ENCODE results near the gene MYOF. TPM values are rescaled to one million over a fixed set of nuclear protein-coding genes. Genes with fewer than 3 reads are reported as not detected.
"Not testable (repeated sequence)": the region's sequence is repeated elsewhere in the genome, so short reads cannot be mapped to it uniquely, and the experiment has no call there.

Gene MYOF
- total RNA-seq, 1 donor from 2014 or later = 132 TPM

DNA sequence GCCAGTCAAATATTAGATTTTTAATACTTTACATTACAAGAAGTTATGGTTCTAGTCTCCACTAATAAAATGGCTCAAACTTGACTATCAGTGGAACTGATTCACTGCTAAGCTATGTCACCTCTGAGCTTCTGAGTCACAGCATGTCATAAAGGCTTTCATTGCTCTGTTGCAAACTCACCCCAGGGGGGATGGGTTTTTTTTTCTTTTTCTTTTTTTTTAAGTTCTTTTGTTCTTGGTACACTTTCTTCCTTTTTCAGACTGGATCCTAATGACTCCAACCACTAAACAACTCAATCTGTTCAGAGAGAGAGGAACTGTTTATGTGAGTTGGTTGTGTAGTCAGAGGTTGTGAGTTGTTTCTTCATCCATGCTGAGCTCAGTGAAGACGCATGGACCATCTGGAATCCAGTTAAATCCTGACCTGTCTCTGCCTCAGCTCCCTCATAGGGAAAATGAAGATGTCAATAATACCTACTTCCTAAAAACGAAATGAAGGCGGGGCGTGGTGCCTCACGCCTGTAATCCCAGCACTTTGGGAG is 11.0 kb downstream of the MYOF start:
- H3K9me3 ChIP-seq = no peaks in the 10 kb centered on the region
- ATAC-seq = peak; percentile 28
- intact Hi-C loops (cut with DNase I) = no loop called here
- H3K27me3 ChIP-seq = no peaks in the 10 kb centered on the region
- peak overlapping the region; percentile 58 for H3K27ac ChIP-seq
- peaks cover 73% of the 10 kb centered on the region for H3K4me1 ChIP-seq
- TF ChIP-seq, protein P1, sequence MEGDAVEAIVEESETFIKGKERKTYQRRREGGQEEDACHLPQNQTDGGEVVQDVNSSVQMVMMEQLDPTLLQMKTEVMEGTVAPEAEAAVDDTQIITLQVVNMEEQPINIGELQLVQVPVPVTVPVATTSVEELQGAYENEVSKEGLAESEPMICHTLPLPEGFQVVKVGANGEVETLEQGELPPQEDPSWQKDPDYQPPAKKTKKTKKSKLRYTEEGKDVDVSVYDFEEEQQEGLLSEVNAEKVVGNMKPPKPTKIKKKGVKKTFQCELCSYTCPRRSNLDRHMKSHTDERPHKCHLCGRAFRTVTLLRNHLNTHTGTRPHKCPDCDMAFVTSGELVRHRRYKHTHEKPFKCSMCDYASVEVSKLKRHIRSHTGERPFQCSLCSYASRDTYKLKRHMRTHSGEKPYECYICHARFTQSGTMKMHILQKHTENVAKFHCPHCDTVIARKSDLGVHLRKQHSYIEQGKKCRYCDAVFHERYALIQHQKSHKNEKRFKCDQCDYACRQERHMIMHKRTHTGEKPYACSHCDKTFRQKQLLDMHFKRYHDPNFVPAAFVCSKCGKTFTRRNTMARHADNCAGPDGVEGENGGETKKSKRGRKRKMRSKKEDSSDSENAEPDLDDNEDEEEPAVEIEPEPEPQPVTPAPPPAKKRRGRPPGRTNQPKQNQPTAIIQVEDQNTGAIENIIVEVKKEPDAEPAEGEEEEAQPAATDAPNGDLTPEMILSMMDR (IDR thresholded peaks at IDR 0.05) = no peak
- no peaks in the 10 kb centered on the region for H3K36me3 ChIP-seq
- no peak overlapping the region for H3K4me3 ChIP-seq
- no peak for DNase-seq

DNA sequence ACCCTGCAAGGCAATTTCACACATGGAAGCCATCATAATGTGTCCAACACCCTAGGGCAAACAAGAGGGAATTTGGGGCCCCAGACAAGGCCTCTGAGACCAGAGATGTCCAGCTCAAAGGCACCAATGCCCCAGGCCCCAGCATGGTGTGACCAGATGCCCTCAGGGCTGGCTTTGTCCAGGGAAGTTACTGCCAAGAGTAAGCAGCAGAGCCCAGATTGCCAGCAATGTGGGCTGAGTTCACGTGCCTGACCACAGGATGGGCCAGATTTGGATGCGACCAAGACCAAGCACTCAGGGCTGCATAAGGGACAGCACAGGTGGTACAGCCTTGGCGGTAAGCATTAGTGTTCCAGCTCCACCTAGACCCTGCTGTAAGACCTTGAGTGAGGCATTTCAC is 12.7 kb downstream of the MYOF start:
- no peaks in the 10 kb centered on the region for H3K27me3 ChIP-seq
- no peaks in the 10 kb centered on the region for H3K36me3 ChIP-seq
- no peak for DNase-seq
- H3K9me3 ChIP-seq = no peaks in the 10 kb centered on the region
- TF ChIP-seq, protein P1 (IDR thresholded peaks at IDR 0.05) = no peak
- peaks cover 73% of the 10 kb centered on the region for H3K4me1 ChIP-seq
- ATAC-seq = no peak
- intact Hi-C loops (cut with DNase I) = no loop called here
- no peak overlapping the region for H3K4me3 ChIP-seq
- H3K27ac ChIP-seq = peak overlapping the region; percentile 58

DNA sequence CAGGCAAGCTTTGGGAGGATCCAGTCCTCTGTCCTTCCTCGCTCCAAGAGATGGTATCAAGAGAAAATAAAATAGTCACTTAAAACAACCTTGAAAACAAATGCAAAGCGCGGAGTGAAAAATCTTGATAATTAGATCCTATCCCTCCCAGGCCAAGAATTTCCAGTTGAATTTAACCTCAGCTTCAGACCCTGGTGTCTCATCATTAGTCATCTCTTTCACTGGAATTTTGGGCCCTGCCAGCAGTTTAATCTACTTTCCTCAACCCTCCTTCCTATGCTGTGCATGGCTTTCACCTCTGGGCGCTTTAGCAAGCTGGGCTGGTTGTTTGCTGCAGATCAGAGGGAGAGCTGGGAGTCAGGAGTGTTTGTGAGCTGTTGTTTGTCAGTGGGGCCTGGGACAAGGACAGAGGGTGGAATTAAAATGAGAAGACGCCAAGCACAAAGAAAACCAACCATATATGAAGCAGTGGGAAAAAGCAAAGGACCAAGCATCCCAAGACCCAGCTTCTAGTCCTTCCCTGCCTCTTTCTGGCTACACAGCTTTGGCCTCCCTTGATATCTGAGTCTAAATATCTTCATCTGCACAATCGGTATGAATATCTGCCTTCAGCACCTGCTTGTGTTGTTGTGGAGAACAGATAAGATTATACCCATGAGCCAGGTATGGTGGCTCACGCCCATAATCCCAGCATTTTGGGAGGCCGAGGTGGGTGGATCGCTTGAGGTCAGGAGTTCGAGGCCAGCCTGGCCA is 13.5 kb downstream of the MYOF start:
- Histone ChIP-seq H3K4me1 (peaks cover 73% of the 10 kb centered on the region), H3K9me3 (no peaks in the 10 kb centered on the region), H3K27me3 (no peaks in the 10 kb centered on the region), H3K27ac (peak overlapping the region; percentile 7), H3K36me3 (no peaks in the 10 kb centered on the region), H3K4me3 (no peak overlapping the region)
- DNase-seq (no peak), ATAC-seq (no peak)
- intact Hi-C loops (cut with DNase I) = no loop called here
- TF ChIP-seq, protein P1 (IDR thresholded peaks at IDR 0.05) = no peak

GRCh38 chr10:93467635-93468034 is 14.5 kb downstream of the MYOF start:
- ATAC-seq; H3K27me3 ChIP-seq; H3K4me3 ChIP-seq; intact Hi-C loops (cut with DNase I); H3K36me3 ChIP-seq; H3K9me3 ChIP-seq; DNase-seq: not testable (repeated sequence)
- Histone ChIP-seq H3K4me1 (peaks cover 71% of the 10 kb centered on the region), H3K27ac (peak overlapping the region; percentile 7)

DNA sequence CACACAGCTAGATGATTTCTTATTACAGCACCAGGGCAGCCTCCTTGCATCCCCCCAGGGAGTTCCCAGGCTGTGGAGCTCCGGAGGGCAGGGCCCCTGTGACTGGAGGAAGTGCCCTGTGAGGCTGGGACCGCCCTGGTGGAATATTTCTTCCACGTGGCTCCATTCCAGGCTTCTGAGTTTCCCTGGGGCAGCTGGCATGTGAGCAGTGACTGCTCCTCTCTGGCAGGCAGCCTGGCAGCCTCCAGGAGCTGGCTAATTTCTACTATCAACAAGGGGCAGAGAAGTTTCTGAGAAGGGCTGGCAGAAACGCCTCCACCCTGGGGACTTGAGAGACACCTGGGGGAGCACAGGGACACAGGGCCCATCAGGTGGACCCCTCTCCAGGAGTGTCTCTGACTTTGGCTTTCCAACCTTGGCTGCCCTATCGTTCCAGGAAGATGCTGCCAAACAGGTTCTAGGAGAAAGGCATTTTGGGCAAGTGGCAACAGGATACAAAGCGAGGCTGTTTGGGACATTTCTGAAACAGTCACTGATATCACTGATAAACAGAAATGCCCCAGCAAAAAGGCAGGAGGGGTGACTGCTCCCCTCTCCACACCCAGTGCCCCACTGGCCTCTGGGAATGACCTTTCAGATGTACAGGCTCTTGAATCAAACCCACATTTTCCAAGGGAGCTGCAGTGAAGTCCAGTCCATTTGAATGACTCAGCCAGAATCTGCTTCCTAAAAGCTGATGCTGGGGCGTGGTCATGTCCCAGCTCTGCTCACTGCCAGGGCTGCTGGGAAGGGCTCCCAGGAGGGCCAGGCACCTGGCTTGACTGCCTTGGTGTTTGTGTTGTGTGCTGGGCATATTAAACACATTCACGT is 16.1 kb downstream of the MYOF start:
- Histone ChIP-seq H3K4me1 (peaks cover 72% of the 10 kb centered on the region), H3K27me3 (no peaks in the 10 kb centered on the region), H3K36me3 (no peaks in the 10 kb centered on the region), H3K27ac (peak overlapping the region; percentile 79), H3K4me3 (no peak overlapping the region), H3K9me3 (no peaks in the 10 kb centered on the region)
- intact Hi-C loops (cut with DNase I) = no loop called here
- DNase-seq (peak; percentile 88), ATAC-seq (peak; percentile 78)
- TF ChIP-seq, protein P1 (IDR thresholded peaks at IDR 0.05) = no peak

All from upper lobe of right lung (tissue), 1 donor.